ENCODE results near the gene ARL16.

Gene ARL16

DNA sequence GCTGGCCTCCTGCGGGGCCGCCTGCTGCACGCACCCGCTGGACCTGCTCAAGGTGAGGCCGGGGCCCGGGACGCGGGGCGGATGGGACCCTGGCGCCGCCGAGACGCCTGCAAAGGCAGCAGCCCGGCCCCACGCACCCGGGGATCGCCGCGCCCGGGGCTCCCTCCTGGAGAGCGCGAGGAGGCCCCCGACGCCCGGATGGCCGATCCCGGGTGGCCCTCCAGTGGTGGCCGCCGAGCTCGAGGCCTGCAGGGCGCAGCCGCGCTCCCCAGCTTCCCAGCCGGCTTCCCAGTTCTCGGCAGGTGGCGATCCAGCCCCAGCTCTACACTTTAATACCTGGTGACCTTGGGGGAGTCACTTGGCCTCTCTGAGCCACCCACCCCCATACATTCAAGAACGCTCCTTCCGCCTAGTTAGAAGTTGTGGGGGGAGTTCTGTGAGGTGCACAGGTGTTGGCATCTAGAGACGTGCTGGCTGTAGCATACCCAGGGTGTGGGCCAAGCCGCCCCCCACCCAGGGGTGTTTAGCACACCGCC, 28.9 kb upstream of the ARL16 start:
- DNase-seq (ENCODE audit: low read depth in 2 of 2) = no peak

DNA sequence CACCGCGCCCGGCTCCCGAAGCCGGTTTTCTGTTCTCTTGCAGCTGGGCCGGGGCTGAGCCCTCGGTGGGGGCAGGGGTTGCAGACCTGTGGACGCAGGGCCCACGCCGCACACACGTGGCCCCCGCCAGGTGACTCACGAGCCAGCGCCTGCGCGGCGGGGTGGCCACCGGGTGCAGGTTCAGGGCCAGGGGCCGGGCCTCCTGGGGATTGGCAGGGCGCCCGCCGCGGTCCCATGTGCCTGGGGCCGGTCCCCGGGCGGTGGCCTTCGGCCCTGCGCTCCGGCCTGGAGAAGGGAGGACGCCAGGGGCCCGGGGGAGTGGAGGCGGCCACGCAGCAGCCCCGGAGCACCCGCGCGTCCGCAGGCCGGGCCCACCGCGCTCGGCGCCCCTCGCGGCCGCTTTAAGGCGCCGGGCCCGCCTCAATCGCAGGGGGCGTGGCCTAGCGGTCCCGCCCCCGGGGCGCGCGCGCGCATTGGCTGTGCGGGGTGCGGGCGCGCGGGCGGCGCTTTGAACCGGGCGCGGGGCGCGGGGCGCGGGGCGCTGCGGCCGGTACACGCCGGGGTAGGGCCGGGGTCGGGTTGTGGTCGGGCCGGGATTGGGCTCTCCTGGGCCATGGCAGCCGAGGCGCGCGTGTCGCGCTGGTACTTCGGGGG, 28.3 kb upstream of the ARL16 start, which contains the start of gene SLC25A10:
TSS of gene SLC25A10 (plus strand) at position 471 of the 654 bp plus-strand sequence. CDS start at position 614, 143 bp downstream.
- peak; percentile 36 to 64 for DNase-seq (ENCODE audit: low read depth in 2 of 2)

DNA sequence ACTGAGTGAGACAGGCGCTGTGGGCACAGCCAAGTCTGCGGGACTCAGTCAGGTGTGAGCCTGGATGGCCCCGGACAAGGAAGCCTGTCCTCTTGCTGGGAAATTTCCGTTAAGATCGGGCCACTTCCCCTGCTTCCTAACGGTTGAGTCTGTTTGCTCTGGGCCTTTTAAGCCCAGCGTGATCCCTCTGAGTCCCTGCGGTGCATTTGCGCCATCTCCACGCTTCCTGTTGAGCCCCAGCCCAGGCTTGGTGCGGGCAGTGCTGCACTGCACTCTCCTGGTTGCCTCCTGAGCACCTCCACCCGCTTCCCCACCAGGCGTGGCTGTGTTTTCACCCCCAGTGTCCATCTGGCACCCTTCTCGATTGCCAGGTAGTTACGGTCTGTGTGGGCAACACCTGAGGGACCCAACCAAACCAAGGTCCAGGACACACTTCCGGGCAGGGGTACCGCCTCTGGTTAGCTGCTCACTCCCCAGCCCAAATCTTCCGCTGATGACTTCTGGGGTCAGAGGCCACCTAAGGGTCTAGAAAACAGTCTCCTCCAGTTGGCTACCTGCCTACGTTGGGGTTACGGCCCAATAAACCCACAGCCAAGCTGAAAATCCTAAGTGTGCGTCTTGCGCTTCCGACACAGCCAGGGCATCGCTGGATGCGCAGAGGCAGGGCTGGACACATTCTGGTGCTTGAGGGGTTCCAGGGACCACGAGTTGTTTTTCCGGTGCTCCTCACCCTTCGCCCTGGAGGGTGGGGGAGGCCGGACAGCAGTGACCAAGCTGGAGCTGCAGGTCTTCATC, 27.1 kb upstream of the ARL16 start:
- no peak for DNase-seq (ENCODE audit: low read depth in 2 of 2)

DNA sequence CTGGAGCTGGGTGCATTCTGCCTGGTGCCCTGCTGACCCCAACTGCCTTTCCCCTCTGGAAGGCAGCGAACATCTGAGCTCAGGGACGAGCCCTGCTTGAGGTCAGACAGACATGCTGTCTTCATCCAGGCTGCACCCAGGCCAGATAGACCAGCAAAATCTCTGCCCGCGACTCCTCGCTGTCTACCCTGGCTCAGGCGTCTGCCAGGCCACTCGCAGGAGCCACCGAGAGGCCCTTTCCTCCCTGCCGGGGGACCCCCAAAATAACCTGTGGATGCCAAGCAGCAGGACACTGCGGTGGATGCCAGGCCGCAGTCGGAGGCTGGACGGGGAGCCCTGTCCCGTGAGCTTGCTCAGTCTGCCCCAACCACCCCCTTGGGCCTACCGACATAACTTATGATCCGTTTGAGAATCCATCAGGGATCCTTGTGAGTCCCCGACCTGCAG, 25.2 kb upstream of the ARL16 start:
- no peak for DNase-seq (ENCODE audit: low read depth in 2 of 2)

DNA sequence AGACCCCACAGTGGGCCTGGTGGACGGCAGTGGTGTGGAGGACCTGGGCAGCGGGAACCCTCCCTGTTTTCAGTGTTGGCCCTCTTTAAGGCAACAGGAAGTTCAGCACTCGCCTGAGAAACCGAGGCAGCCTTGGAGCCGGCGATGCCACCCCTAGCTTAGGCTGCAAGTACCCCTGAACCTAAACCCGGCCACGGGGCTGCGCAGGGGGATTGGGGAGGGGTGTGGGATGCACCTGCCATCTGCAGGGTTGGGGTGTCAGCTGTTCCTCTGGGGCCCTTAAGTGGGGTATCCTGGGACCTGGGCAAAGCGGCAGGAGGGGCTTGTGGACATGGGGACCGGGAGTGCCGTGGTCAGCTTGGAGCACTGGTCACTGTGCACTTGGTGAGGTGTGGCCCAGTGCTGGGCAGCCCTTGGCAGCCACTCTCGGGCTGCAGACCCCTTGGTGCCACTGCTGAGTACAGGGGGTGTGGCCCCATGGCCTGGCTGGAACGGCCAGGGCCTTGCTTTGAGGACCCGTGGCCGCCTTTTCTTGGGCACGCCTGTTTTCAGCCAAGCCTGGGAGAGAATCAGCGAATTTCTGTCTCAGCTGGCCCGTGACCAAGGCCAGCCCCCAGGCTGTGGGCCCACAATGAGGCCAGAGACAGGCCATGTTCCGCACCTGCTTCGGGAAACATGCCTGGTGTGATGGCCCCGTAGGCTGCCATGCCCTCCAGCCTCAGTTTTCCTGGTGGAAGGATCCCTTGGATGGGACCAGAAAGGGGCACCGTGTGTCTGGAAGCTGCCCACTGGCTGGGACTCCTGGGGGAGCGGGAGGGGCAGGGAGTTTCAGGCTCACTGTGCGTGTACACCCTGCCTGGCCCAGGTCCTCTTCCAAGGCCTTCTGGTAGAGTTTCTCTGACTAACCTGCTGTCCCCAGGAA, 24.4 kb upstream of the ARL16 start:
- no peak for DNase-seq (ENCODE audit: low read depth in 2 of 2)

DNA sequence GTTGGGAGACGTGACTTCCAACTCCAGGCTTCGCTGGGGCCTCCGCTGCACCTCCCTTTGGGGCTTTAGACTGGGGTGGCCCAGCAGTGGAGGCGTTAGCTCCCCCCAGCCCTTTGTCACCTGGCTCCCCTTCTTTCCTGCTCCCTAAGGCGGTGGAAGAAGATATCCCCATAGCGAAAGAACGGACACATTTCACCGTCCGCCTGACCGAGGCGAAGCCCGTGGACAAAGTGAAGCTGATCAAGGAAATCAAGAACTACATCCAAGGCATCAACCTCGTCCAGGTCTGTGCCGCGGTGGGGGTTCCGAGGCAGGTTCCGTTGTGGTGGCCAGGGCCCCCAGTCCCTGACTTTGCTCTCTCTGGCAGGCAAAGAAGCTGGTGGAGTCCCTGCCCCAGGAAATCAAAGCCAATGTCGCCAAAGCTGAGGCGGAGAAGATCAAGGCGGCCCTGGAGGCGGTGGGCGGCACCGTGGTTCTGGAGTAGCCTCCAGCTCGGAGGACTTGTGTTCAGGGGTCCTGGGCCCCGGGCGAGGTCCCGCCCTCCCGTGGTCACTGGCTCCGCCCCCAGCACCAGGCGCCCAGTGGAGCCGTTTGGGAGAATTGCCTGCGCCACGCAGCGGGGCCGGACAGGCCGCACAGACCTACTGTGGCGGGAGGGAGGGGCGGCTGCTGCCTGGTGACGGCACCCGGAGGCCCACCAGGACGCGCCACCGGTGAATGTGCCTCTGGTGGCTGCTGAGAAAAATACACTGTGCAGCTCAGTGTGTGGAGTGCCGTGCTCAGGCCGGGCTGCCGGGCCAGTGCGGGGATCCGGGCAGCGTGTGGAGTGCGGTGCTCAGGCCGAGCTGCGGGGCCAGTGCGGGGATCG, 23.4 kb upstream of the ARL16 start:
- no peak for DNase-seq (ENCODE audit: low read depth in 2 of 2)

DNA sequence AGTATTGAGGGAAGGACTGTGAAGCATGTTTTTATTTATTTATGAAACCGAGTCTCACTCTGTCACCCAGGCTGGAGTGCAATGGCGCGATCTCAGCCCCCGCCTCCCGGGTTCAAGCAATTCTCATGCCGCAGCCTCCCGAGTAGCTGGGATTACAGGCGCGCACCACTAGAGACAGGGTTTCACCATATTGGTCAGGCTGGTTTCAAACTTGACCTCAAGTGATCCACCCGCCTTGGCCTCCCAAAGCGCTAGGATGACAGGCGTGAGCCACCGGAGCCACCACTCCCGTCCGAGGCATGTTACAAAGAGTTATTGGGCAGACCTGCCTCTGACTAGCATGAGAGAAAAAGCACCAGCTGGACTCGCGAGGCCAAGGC, 22.6 kb upstream of the ARL16 start:
- DNase-seq (ENCODE audit: low read depth in 2 of 2) = no peak

DNA sequence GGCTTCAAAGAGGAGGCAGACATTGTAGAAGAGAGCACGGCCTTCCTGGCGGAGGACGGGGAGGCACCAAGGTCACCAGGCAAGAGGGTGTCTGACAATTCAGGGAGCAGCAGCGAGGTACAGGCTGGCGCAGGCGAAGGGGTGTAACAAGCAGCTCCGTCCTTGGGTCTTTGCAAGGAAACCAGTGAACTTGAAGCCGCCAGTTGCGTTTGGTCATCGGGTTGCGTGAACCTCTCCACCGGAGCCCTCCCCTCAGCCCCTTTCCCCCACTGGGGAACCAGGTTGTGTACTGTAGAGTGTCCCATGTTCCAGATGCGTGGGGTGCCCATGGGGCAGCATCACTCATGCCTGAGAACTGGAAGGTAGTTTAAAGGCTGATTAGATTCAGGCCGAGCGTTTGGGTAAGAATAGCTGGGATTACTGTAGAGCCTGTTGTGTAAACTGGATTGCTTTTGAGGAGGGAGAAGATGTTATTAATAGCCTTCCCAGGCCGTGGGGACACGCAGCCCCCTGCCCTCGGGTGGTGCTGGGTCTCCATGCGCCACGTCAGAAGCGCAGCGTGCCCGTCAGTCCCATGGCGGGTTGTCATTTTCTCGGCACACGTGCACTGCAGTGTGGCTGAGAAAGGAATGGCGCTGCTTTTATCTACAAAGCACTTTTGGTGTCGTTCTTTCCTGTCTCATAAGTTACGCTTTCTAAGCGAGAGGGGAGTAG, 22.1 kb upstream of the ARL16 start:
- DNase-seq (ENCODE audit: low read depth in 2 of 2) = no peak

DNA sequence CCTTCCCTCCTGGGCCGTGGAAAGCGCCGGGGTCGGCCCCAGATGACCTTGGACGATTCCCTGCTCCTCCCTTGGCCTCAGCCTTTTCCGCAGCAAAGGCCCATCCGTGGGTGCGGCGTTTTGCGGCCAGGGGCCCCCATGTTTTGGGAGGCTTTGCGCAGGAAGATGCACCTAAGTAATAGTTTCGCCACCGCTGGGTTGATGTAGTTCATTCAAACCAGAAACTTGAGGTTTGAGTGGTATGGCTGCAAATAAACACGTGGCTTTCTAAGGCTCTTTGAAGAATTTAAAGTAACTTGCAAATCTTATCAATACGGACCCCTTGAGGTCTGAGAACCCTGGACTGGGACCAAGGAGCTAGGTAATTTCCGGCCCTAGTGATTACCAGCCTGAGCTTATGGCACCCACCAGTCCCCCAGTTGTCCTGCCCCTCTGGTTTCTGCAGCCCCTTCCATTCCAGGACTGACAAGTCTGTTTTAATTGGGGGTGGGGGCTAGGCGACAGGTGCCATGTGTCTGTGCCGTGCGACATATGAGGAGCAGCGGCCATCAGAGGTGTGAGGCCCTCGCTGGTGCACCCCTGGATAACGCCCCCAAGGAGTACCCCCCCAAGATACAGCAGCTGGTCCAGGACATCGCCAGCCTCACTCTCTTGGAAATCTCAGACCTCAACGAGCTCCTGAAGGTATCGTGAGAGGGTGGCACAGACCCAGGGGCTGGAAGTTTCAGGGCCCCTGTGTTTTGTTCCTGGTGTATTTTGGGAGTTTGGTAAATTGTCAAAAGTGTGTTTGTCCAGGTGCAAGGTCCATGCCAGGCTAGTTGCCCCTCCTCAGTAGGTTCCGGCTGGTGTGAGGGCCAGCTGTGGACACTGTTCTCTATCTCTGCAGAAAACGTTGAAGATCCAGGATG, 20.4 kb upstream of the ARL16 start:
- no peak for DNase-seq (ENCODE audit: low read depth in 2 of 2)

DNA sequence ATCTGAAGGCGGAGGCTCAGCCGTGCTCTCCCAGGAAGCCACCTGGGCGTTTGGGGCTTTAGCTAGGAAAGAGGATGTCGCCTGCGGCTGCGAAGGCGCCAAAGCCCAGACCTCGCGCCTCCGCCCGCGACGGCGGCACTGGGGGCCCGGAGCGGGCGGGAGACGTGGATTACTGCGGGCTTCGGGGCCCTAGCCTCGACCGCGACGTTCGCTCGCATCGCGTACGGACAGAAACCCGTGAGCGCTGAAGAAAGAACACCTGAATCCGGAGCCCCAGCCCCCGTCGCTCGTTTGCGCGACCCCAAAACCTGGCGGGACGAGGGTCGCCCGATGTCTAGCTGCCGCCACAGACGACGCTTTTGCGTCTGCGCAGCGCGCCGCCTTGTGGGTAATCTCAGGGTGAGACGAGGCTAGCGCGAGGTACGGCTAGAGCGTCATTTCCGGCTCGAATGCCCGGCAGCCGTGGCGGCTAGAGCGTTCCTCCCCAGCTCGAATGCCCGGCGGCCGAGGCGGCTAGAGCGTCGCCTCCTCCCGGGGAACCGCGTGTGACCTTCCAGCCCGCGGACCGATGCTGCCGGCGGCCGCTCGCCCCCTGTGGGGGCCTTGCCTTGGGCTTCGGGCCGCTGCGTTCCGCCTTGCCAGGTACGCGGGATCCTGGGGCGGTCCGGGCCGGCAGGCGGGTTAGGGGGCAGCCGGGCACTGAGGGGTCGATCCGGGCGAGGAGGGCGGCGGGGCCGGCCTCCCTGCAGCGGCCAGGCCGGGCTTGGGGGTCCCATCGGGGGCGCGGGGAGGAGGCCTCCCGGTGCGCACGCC, 19.5 kb upstream of the ARL16 start, which contains the start of gene MRPL12:
TSS of gene MRPL12 (plus strand) at position 434 of the 813 bp plus-strand sequence. CDS start at position 569, 135 bp downstream.
- DNase-seq (ENCODE audit: low read depth in 2 of 2) = peak; percentile 68 to 77

DNA sequence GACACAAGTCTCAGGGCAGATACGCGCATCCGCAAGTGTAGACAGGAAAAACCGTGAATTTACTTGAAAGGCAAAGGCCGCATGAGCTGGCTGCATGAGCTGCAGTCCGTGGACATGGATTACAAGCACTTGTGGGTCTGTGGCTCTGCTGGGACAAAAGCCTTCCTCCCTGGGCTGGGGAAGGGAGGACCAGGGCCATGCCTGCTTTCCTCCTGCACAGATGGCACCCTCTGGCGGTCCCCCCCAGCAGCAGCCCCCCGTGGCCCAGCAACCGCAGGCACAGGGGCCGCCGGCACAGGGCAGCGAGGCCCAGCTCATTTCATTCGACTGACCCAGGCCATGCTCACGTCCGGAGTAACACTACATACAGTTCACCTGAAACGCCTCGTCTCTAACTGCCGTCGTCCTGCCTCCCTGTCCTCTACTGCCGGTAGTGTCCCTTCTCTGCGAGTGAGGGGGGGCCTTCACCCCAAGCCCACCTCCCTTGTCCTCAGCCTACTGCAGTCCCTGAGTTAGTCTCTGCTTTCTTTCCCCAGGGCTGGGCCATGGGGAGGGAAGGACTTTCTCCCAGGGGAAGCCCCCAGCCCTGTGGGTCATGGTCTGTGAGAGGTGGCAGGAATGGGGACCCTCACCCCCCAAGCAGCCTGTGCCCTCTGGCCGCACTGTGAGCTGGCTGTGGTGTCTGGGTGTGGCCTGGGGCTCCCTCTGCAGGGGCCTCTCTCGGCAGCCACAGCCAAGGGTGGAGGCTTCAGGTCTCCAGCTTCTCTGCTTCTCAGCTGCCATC, 17.9 kb upstream of the ARL16 start:
- DNase-seq (ENCODE audit: low read depth in 2 of 2) = no peak

DNA sequence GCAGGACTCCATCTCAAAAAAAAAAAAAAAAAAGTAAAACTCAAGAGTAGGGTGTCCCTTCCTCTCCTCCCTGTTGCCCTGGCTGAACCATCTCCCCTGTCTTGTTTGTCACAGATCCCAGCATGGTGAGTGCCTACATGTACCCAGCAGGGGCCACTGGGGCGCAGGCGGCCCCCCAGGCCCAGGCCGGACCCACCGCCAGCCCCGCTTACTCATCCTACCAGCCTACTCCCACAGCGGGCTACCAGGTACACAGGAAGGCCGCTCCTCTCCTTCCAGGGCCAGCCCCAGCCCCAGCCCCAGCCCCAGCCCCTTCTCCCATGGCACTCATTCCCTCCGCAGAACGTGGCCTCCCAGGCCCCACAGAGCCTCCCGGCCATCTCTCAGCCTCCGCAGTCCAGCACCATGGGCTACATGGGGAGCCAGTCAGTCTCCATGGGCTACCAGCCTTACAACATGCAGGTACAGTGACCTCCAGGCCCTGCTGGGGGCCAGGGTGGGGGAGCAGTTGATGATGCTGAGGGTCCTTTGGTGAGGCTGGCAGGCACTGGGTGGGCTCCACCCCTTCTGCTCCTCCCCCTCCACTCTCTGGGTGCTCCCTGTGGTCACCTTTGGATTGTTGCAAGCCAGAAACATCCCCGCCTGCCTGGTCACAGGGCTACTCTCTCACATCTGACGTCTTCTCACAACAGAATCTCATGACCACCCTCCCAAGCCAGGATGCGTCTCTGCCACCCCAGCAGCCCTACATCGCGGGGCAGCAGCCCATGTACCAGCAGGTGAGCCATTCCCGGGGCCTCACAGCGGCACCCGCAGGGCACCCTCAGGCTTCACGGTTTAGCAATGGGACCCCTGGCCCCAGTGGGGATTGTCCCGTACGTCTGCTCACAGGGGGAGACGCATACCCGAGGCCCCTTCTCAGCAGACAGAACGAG, 17.0 kb upstream of the ARL16 start:
- DNase-seq (ENCODE audit: low read depth in 2 of 2) = no peak

DNA sequence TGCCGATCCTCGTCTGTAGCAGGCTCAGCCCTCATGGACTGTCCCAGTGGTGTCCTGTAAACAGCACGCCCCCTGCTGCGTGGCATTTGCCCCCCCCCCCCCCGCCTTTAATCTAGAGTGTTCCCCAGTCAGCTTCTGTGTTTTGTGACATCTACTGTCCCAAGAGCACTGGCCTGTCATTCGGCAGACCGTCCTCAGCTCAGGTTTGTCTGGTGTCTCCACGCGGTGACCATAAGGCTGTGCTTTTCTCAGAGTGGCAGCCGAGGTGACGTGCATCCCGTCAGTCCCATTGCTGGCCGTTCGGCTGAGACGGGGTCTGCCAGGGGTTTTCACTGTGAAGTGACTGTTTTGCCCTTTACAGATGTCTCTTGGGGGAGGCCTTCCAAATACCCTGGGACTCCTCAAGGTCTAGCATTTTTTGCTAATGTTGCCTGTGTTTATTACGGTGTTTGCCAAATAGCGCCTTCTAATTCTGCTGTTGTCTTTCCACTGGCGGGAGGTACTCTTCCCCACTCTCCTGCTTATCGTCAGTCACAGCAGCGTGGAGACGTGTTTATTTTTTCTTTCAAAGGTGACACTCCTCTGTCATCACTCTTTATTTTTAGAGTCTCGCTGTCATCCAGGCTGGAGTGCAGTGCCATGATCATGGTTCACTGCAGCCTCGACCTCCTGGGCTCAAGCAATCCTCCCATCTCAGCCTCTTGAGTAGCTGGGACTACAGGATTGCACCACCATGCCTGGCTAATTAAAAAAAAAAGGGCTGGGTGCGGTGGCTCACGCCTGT, 13.9 kb upstream of the ARL16 start:
- no peak for DNase-seq (ENCODE audit: low read depth in 2 of 2)

DNA sequence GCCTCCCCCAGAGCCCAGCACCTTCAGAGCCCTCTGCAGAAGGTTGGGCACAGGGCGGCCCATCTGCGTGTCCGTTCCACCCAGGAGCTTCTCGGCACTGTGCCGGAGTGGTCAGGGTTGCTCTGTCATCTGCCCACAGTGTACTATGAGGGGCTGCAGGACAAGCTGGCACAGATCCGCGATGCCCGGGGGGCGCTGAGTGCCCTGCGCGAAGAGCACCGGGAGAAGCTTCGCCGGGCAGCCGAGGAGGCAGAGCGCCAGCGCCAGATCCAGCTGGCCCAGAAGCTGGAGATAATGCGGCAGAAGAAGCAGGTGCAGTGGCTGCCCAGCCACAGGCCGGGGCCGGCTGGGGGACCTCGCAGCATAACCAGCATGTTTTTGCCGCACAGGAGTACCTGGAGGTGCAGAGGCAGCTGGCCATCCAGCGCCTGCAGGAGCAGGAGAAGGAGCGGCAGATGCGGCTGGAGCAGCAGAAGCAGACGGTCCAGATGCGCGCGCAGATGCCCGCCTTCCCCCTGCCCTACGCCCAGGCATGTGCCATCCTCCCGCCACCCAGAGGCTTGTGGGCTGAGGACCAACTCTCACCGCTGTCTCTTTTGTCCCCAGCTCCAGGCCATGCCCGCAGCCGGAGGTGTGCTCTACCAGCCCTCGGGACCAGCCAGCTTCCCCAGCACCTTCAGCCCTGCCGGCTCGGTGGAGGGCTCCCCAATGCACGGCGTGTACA, 12.8 kb upstream of the ARL16 start:
- DNase-seq (ENCODE audit: low read depth in 2 of 2) = no peak

DNA sequence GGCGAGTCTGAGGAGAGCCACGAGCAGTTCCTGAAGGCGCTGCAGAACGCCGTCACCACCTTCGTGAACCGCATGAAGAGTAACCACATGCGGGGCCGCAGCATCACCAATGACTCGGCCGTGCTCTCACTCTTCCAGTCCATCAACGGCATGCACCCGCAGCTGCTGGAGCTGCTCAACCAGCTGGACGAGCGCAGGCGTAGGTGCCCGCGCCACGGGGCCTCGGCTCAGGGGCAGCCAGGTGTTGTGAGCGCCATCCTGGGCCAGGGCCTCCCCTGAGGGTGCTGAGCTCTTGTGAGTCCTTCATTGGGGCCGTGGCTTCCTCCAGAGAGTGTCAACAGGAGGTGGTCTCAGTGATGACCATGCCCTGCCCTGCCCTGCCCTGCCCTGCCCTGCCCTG, 12.2 kb upstream of the ARL16 start:
- DNase-seq (ENCODE audit: low read depth in 2 of 2) = no peak

All from stimulated activated CD4-positive, alpha-beta T cell treated with anti-CD3 and anti-CD28 coated beads, Interleukin-1b, Interleukin-23, amount 100 ng/mL, for 1 hour (primary cell).